B cell (primary cell): ENCODE data around the gene CTRB2. TPM values are rescaled to one million over a fixed set of nuclear protein-coding genes. Genes with fewer than 3 reads are reported as not detected.

Source experiments
- ATAC-seq: fragments of 200-7000 bp; cut with Tn5 transposase; one replicate; pipeline ENCODE4 v1.10.0; 2021; ENCODE audit warnings: low read depth, mild to moderate bottlenecking, moderate number of reproducible peaks, moderate library complexity
- CTCF ChIA-PET: fragments of 350-600 bp; sonication (Branson Sonifier 250); formaldehyde crosslinking; loops from one replicate; lab custom pipeline; 2021; ENCODE audit warnings: antibody characterized with exemption, inconsistent platforms; lab: Charles Lee
- POLR2A ChIA-PET: fragments of 350-600 bp; sonication (Branson Sonifier 250); formaldehyde crosslinking; loops from one replicate; lab custom pipeline; 2021; ENCODE audit warnings: antibody characterized with exemption; lab: Charles Lee
- DNase-seq: peaks from one replicate; pipeline ENCODE4 v3.0.0; 2013
- H2AFZ ChIP-seq: 2 replicates; pipeline ENCODE4 v1.6.1; 2012; ENCODE audit warnings: mild to moderate bottlenecking, low read depth, low read length; ENCODE audit not compliant: insufficient read depth, poor library complexity, severe bottlenecking
- H3K27ac ChIP-seq, 2 donors: 1 replicate in 1 of 2; 2 replicates in 1 of 2; pipeline ENCODE4 v1.5.1; 2012 to 2013; ENCODE audit warnings: low read length in 2 of 2, mild to moderate bottlenecking in 2 of 2, moderate library complexity in 1 of 2
- H3K27me3 ChIP-seq, 4 experiments: fragments of 200-600 bp in 1 of 4; sonication (generic) in 1 of 4; replicated peaks in 1 of 4; 1 replicate in 2 of 4; 2 replicates in 2 of 4; pipeline versions ENCODE4 v1.6.1 to v1.7.0; 2013 to 2016; ENCODE audit warnings: low read length in 3 of 4, mild to moderate bottlenecking in 2 of 4, mixed read lengths in 1 of 4, moderate library complexity in 1 of 4; ENCODE audit not compliant: insufficient read depth in 4 of 4, control insufficient read depth in 3 of 4; ENCODE audit errors: control extremely low read depth in 1 of 4
- H3K36me3 ChIP-seq, 2 experiments: replicated peaks in 1 of 2; 1 replicate in 1 of 2; 2 replicates in 1 of 2; pipeline versions ENCODE4 v1.6.1 to v1.7.1; 2013; ENCODE audit warnings: low read length in 1 of 2; ENCODE audit not compliant: insufficient read depth in 2 of 2, control insufficient read depth in 1 of 2; ENCODE audit errors: control extremely low read depth in 1 of 2, extremely low read depth in 1 of 2
- H3K4me1 ChIP-seq, 2 donors: fragments of 200-600 bp in 1 of 2; sonication (generic) in 1 of 2; 1 replicate in 1 of 2; 2 replicates in 1 of 2; pipeline versions ENCODE4 v1.5.1 to v1.6.1; 2013 to 2017; ENCODE audit warnings: low read length in 2 of 2; ENCODE audit not compliant: control insufficient read depth in 2 of 2, insufficient read depth in 2 of 2
- H3K4me2 ChIP-seq: replicated peaks from 2 replicates; pipeline ENCODE3; 2012; ENCODE audit warnings: mild to moderate bottlenecking, low read depth, low read length; ENCODE audit not compliant: poor library complexity, severe bottlenecking
- H3K4me3 ChIP-seq, 5 experiments: fragments of 200-600 bp in 1 of 5; sonication (generic) in 1 of 5; 1 replicate in 3 of 5; 2 replicates in 2 of 5; pipeline versions ENCODE4 v1.5.1 to v1.7.0; 2011 to 2016; ENCODE audit warnings: low read length in 4 of 5, mild to moderate bottlenecking in 4 of 5, low read depth in 2 of 5, control low read depth in 1 of 5, moderate library complexity in 1 of 5; ENCODE audit not compliant: insufficient read depth in 1 of 5; ENCODE audit errors: control extremely low read depth in 1 of 5, extremely low read depth in 1 of 5
- H3K79me2 ChIP-seq: fragments of 200-600 bp; sonication (generic); one replicate; pipeline ENCODE4 v1.6.0; 2016; ENCODE audit warnings: low read length; ENCODE audit not compliant: control insufficient read depth, insufficient read depth
- H3K9ac ChIP-seq: fragments of 200-600 bp; sonication (generic); 2 replicates; pipeline ENCODE4 v1.6.1; 2017; ENCODE audit warnings: mild to moderate bottlenecking, low read length, moderate library complexity
- H3K9me3 ChIP-seq, 3 donors: one replicate each; pipeline versions ENCODE4 v1.6.1 to v1.7.1; 2013; ENCODE audit warnings: low read length in 2 of 3; ENCODE audit not compliant: control insufficient read depth in 2 of 3, insufficient read depth in 1 of 3; ENCODE audit errors: control extremely low read depth in 1 of 3
- H4K20me1 ChIP-seq: 2 replicates; pipeline ENCODE4 v1.6.0; 2012; ENCODE audit warnings: mild to moderate bottlenecking, low read length; ENCODE audit not compliant: insufficient read depth, control insufficient read depth, poor library complexity, severe bottlenecking
- H3K27ac Mint-ChIP-seq: one replicate; pipeline ENCODE4 v1.8.0; 2021; ENCODE audit warnings: mixed read lengths
- H3K27me3 Mint-ChIP-seq: one replicate; pipeline ENCODE4 v1.8.0; 2021; ENCODE audit warnings: mixed read lengths
- H3K4me1 Mint-ChIP-seq: one replicate; pipeline ENCODE4 v1.8.0; 2021; ENCODE audit warnings: mixed read lengths
- H3K4me3 Mint-ChIP-seq: one replicate; pipeline ENCODE4 v1.8.0; 2021; ENCODE audit warnings: mixed read lengths
- H3K9me3 Mint-ChIP-seq: one replicate; pipeline ENCODE4 v1.8.0; 2022; ENCODE audit warnings: mixed read lengths; ENCODE audit not compliant: insufficient read depth
- EZH2 ChIP-seq: IDR thresholded peaks from 2 replicates; pipeline ENCODE4 v1.6.1; 2012; ENCODE audit warnings: borderline replicate concordance, low read depth, mild to moderate bottlenecking, moderate library complexity, low read length; ENCODE audit not compliant: insufficient read depth, poor library complexity, severe bottlenecking
- WGBS: methylation state at CpG from one replicate; pipeline ENCODE4 v1.1.5; 2013; ENCODE audit warnings: missing lambda C conversion rate; ENCODE audit not compliant: insufficient coverage; 5-methylcytosine and 5-hydroxymethylcytosine counted together
- intact Hi-C: fragments of 100-400 bp; cut with micrococcal nuclease; formaldehyde crosslinking; loops from one replicate; pipeline ENCODE4 v1.10.0; 2022
- polyA plus RNA-seq: library from polyadenylated mRNA; depleted of rRNA; stranded (reverse); fragments of >200 nt; gene quantifications from 2 replicates; pipeline ENCODE4 v1.2.3, GENCODE V29; 2012
- total RNA-seq, 2 donors: library from RNA; stranded (reverse); fragments of 120-200 nt in 1 of 2; gene quantifications; 1 replicate in 1 of 2; 2 replicates in 1 of 2; pipeline versions ENCODE4 v1.2.3 to v1.2.4, GENCODE V29; 2013 to 2022
- TF ChIP-seq, protein P1 (sequence below): fragments of 200-600 bp; IDR thresholded peaks from one replicate; pipeline ENCODE4 v1.8.0; 2022; ENCODE audit warnings: antibody characterized with exemption, mild to moderate bottlenecking

CTRB2 gene
- total and polyA plus RNA-seq, 2 donors (not counting 1 experiment from before 2014, with no cell fraction given): not detected

DNA sequence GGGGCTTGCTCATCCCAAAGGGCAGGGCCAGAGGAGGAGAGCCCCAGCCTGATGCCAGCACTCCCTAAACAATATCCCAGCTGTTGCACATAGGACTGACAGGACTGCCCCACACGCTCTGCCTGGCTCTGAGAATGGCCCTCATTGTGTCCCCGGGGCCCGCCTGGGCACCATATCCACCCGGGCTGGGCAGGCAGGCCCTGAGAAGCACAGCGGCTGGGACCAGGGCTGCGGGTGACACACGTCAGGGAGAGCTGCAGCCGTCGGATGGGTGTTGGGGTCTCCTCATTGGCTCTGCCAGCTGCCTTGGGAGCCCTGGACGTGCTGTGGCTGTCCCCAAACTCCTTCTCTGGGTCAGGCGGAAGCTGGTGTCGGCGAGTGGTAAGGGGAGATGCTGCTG lies 40.3 kb upstream of the CTRB2 start:
- H3K4me1 ChIP-seq: peaks cover 20 to 23% of the 10 kb centered on the region in 2 donors
- DNase-seq: no peak
- H3K27ac ChIP-seq: no peak overlapping the region
- Mint-ChIP-seq H3K4me3 (no peak overlapping the region), H3K27me3 (peaks cover 67% of the 10 kb centered on the region), H3K27ac (no peak overlapping the region), H3K4me1 (peaks cover 21% of the 10 kb centered on the region), H3K9me3 (no peaks in the 10 kb centered on the region)
- intact Hi-C loops: no loop called here
- H3K9me3 ChIP-seq: peaks cover 0 to 4% (median 0%) of the 10 kb centered on the region in 3 donors
- POLR2A ChIA-PET: no interaction called here
- no peak for TF ChIP-seq EZH2
- TF ChIP-seq, protein P1, sequence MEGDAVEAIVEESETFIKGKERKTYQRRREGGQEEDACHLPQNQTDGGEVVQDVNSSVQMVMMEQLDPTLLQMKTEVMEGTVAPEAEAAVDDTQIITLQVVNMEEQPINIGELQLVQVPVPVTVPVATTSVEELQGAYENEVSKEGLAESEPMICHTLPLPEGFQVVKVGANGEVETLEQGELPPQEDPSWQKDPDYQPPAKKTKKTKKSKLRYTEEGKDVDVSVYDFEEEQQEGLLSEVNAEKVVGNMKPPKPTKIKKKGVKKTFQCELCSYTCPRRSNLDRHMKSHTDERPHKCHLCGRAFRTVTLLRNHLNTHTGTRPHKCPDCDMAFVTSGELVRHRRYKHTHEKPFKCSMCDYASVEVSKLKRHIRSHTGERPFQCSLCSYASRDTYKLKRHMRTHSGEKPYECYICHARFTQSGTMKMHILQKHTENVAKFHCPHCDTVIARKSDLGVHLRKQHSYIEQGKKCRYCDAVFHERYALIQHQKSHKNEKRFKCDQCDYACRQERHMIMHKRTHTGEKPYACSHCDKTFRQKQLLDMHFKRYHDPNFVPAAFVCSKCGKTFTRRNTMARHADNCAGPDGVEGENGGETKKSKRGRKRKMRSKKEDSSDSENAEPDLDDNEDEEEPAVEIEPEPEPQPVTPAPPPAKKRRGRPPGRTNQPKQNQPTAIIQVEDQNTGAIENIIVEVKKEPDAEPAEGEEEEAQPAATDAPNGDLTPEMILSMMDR: no peak
- no peak overlapping the region for H3K4me2 ChIP-seq
- no peaks in the 10 kb centered on the region for H3K36me3 ChIP-seq
- H3K9ac ChIP-seq: no peak overlapping the region
- H3K4me3 ChIP-seq: no peak overlapping the region
- H2AFZ ChIP-seq: no peak overlapping the region
- ATAC-seq: no peak
- WGBS: 94% methylated on average over 13 of the region's 13 CpGs
- H4K20me1 ChIP-seq: peaks cover 8% of the 10 kb centered on the region
- H3K79me2 ChIP-seq: no peaks in the 10 kb centered on the region
- CTCF ChIA-PET: interaction anchor here (1.1 kb wide), 1 partner anchor 13 kb away, joined by 6 read pairs; no protein-coding TSS in a partner anchor
- peaks cover 0 to 79% (median 18%) of the 10 kb centered on the region in 4 experiments for H3K27me3 ChIP-seq

- Histone ChIP-seq H3K79me2 (no peaks in the 10 kb centered on the region), H2AFZ (no peak overlapping the region), H3K4me2 (no peak overlapping the region), H3K9me3 (no peaks in the 10 kb centered on the region), H4K20me1 (peaks cover 8% of the 10 kb centered on the region), H3K4me3 (no peak overlapping the region), H3K27me3 (peaks cover 0 to 79% (median 15%) of the 10 kb centered on the region in 4 experiments), H3K4me1 (peaks cover 14 to 19% of the 10 kb centered on the region in 2 donors), H3K27ac (no peak overlapping the region), H3K36me3 (no peaks in the 10 kb centered on the region), H3K9ac (no peak overlapping the region)
- ChIA-PET POLR2A (no interaction called here), CTCF (interaction anchor here (1.0 kb wide), 1 partner anchor 13 kb away, joined by 3 read pairs; no protein-coding TSS in a partner anchor)
- Mint-ChIP-seq H3K4me1 (peaks cover 15% of the 10 kb centered on the region), H3K27me3 (peaks cover 67% of the 10 kb centered on the region), H3K4me3 (no peak overlapping the region), H3K27ac (no peak overlapping the region), H3K9me3 (no peaks in the 10 kb centered on the region)
- TF ChIP-seq EZH2: no peak
- TF ChIP-seq, protein P1: no peak
- 96% methylated on average over 12 of the region's 12 CpGs for WGBS
- DNase-seq (no peak), ATAC-seq (no peak)
- intact Hi-C loops: no loop called here
These were observed 39.7 kb upstream of the CTRB2 start for GRCh38 chr16:75246504-75247205.
